OCI-LY7 (cell line): ENCODE results near the gene NAALADL2. TPM values are rescaled to one million over a fixed set of nuclear protein-coding genes. Genes with fewer than 3 reads are reported as not detected.
"Not testable (repeated sequence)": the region's sequence is repeated elsewhere in the genome, so short reads cannot be mapped to it uniquely, and the experiment has no call there.

Source experiments
- BruUV-seq: library from RNA; stranded (reverse); fragments of 400-500 nt; replicated peaks from 2 replicates; lab custom pipeline; 2021; lab: Mats Ljungman, UMichigan
- CTCF ChIA-PET: fragments of 300-600 bp; sonication (Branson Sonifier 250); formaldehyde crosslinking; loops from one replicate; lab custom pipeline; 2022; ENCODE audit warnings: antibody characterized with exemption; ENCODE audit not compliant: unreplicated experiment; lab: Charles Lee
- POLR2A ChIA-PET: fragments of 300-600 bp; sonication (Branson Sonifier 250); formaldehyde crosslinking; loops from one replicate; lab custom pipeline; 2022; ENCODE audit warnings: antibody characterized with exemption; lab: Charles Lee
- DNase-seq: peaks from one replicate; pipeline ENCODE4 v3.0.0-alpha.2; 2015; ENCODE audit warnings: low spot score
- H2AFZ ChIP-seq: fragments of 200-600 bp; sonication (generic), shearing (Covaris generic); 2 replicates; pipeline ENCODE4 v1.6.1; 2014; ENCODE audit warnings: mild to moderate bottlenecking, antibody characterized with exemption, low read length, moderate library complexity
- H3K27ac ChIP-seq: fragments of 200-600 bp; sonication (generic); 2 replicates; pipeline ENCODE4 v1.5.1; 2014; ENCODE audit warnings: mixed run types, low read depth, mild to moderate bottlenecking, moderate library complexity, low read length, inconsistent platforms; ENCODE audit not compliant: poor library complexity, severe bottlenecking
- H3K36me3 ChIP-seq: fragments of 200-600 bp; sonication (generic); 2 replicates; pipeline ENCODE4 v1.6.1; 2014; ENCODE audit warnings: mild to moderate bottlenecking, antibody characterized with exemption, low read length, moderate library complexity, mixed read lengths; ENCODE audit not compliant: insufficient read depth
- H3K4me1 ChIP-seq: fragments of 200-600 bp; sonication (generic); 2 replicates; pipeline ENCODE4 v1.5.1; 2014; ENCODE audit warnings: mild to moderate bottlenecking, low read length; ENCODE audit not compliant: insufficient read depth, poor library complexity, severe bottlenecking
- H3K4me2 ChIP-seq: fragments of 200-600 bp; sonication (generic); 2 replicates; pipeline ENCODE4 v1.6.1; 2014; ENCODE audit warnings: mild to moderate bottlenecking, low read length
- H3K4me3 ChIP-seq: fragments of 200-600 bp; sonication (generic); 2 replicates; pipeline ENCODE4 v1.5.1; 2014; ENCODE audit warnings: mild to moderate bottlenecking, low read depth, low read length; ENCODE audit not compliant: poor library complexity, severe bottlenecking
- H3K79me2 ChIP-seq: fragments of 200-600 bp; sonication (generic); 2 replicates; pipeline ENCODE4 v1.6.1; 2016; ENCODE audit warnings: low read depth, mild to moderate bottlenecking, low read length, moderate library complexity, mixed read lengths; ENCODE audit not compliant: insufficient read depth
- H3K9me2 ChIP-seq: fragments of 200-600 bp; sonication (generic); 2 replicates; pipeline ENCODE4 v1.6.1; 2016; ENCODE audit warnings: mild to moderate bottlenecking, low read length, mixed read lengths; ENCODE audit not compliant: insufficient read depth
- H3K9me3 ChIP-seq: fragments of 200-600 bp; sonication (generic); 2 replicates; pipeline ENCODE4 v1.6.1; 2014; ENCODE audit warnings: mild to moderate bottlenecking, mixed run types, low read length, mixed read lengths
- H4K20me1 ChIP-seq: fragments of 200-600 bp; sonication (generic); 2 replicates; pipeline ENCODE4 v1.6.1; 2014; ENCODE audit warnings: mild to moderate bottlenecking, antibody characterized with exemption, low read length, moderate library complexity, mixed read lengths; ENCODE audit not compliant: insufficient read depth
- CTCF ChIP-seq: fragments of 200-600 bp; sonication (generic); conservative IDR thresholded peaks from 2 replicates; pipeline ENCODE4 v1.5.1; 2014; ENCODE audit warnings: mild to moderate bottlenecking, antibody characterized with exemption, low read length, moderate library complexity, mixed read lengths
- EZH2phosphoT487 ChIP-seq: fragments of 200-600 bp; sonication (generic); IDR thresholded peaks from 2 replicates; pipeline ENCODE4 v1.6.1; 2018; ENCODE audit warnings: low read depth, borderline replicate concordance, mild to moderate bottlenecking, mixed run types, antibody characterized with exemption, low read length, moderate library complexity, mixed read lengths
- intact Hi-C: fragments of 100-400 bp; cut with micrococcal nuclease; formaldehyde crosslinking; loops from one replicate; pipeline ENCODE4 v1.10.0; 2022; ENCODE audit not compliant: unreplicated experiment
- total RNA-seq, 2 experiments: library from RNA; depleted of rRNA in 1 of 2; stranded (reverse); fragments of >200 nt in 1 of 2; shearing (Covaris generic) in 1 of 2; gene quantifications; 2 replicates each; pipeline ENCODE4 v1.2.3, GENCODE V29; 2014 to 2022

Gene NAALADL2
- total RNA-seq, 2 experiments from 2014 or later: 0.25 to 0.70 TPM

DNA sequence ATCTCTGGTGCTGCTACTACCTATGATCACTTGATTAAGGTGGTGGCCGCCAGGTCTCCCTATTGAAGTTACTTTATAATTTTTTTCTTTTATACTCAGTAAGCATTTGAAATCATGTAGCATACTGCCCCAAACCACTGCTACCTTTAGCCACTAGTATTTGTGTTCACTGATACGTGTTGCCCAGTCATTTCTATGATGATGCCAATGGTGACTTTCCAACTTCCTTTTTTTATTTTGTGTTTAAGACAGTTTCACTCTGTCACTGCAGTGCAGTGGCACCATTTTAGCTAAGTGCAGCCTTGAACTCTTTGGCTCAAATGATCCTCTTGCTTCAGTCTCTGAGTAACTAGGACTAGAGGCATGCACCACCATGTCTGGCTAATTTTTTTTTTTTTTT lies 598.2 kb downstream of the NAALADL2 start:
- intact Hi-C loops: no loop called here
- BruUV-seq: no TSS peak

GRCh38 chr3:175460849-175461399 lies 601.8 kb downstream of the NAALADL2 start:
- H3K36me3 ChIP-seq, H3K4me3 ChIP-seq, H3K4me1 ChIP-seq, DNase-seq, BruUV-seq, H3K4me2 ChIP-seq, H4K20me1 ChIP-seq, intact Hi-C loops, H3K9me2 ChIP-seq, CTCF ChIA-PET, H3K9me3 ChIP-seq, H2AFZ ChIP-seq, H3K79me2 ChIP-seq, H3K27ac ChIP-seq: not testable (repeated sequence)
- POLR2A ChIA-PET: interaction anchor here (1.0 kb wide), 1 partner anchor 19 kb away, joined by 3 read pairs; no protein-coding TSS in a partner anchor

More for the DNA sequence above, 598.2 kb downstream of the NAALADL2 start:
- ChIA-PET POLR2A (interaction anchor here (0.7 kb wide), 1 partner anchor 40 kb away, joined by 5 read pairs; no protein-coding TSS in a partner anchor), CTCF (no interaction called here)
- Histone ChIP-seq H4K20me1 (no peaks in the 10 kb centered on the region), H3K9me3 (no peaks in the 10 kb centered on the region), H3K4me2 (no peak overlapping the region), H3K9me2 (no peaks in the 10 kb centered on the region), H3K79me2 (no peaks in the 10 kb centered on the region), H3K4me3 (no peak overlapping the region), H3K36me3 (no peaks in the 10 kb centered on the region), H2AFZ (no peak overlapping the region), H3K4me1 (no peaks in the 10 kb centered on the region), H3K27ac (no peak overlapping the region)
- no peak for DNase-seq
- TF ChIP-seq EZH2phosphoT487 (no peak), CTCF (no peak)

- BruUV-seq: no TSS peak
- TF ChIP-seq CTCF: no peak
- TF ChIP-seq EZH2phosphoT487: no peak
- H3K4me2 ChIP-seq: no peak overlapping the region
- no peak overlapping the region for H3K4me3 ChIP-seq
- H3K9me3 ChIP-seq: no peaks in the 10 kb centered on the region
- H4K20me1 ChIP-seq: no peaks in the 10 kb centered on the region
- no peak for DNase-seq
- no peaks in the 10 kb centered on the region for H3K9me2 ChIP-seq
- ChIA-PET CTCF (no interaction called here), POLR2A (interaction anchor here (0.7 kb wide), 2 partner anchors 637 to 843 kb away, joined by 3 to 5 read pairs; no protein-coding TSS in a partner anchor)
- no peak overlapping the region for H3K27ac ChIP-seq
- intact Hi-C loops: no loop called here
- H2AFZ ChIP-seq: no peak overlapping the region
- H3K36me3 ChIP-seq: no peaks in the 10 kb centered on the region
- no peaks in the 10 kb centered on the region for H3K79me2 ChIP-seq
- no peaks in the 10 kb centered on the region for H3K4me1 ChIP-seq
Measured at GRCh38 chr3:175464362-175464761, 605.2 kb downstream of the NAALADL2 start.
